Activated CD4-positive, alpha-beta memory T cell treated with anti-CD3 and anti-CD28 coated beads for 36 hours (primary cell): ENCODE measurements around the gene CELF2. TPM values are rescaled to one million over a fixed set of nuclear protein-coding genes. Genes with fewer than 3 reads are reported as not detected.

Experiments
- CTCF ChIA-PET: fragments of 350-600 bp; sonication (Branson Sonifier 250); formaldehyde crosslinking; loops from one replicate; lab custom pipeline; 2021; ENCODE audit warnings: antibody characterized with exemption, inconsistent platforms; lab: Charles Lee
- POLR2A ChIA-PET: fragments of 350-600 bp; sonication (Branson Sonifier 250); formaldehyde crosslinking; loops from one replicate; lab custom pipeline; 2021; ENCODE audit warnings: antibody characterized with exemption; lab: Charles Lee
- DNase-seq: peaks from one replicate; pipeline ENCODE4 v3.0.0-alpha.2; 2020
- H3K27ac Mint-ChIP-seq: one replicate; pipeline ENCODE4 v1.8.0; 2021; ENCODE audit warnings: mixed read lengths
- H3K27me3 Mint-ChIP-seq: one replicate; pipeline ENCODE4 v1.8.0; 2021; ENCODE audit warnings: mixed read lengths
- H3K36me3 Mint-ChIP-seq: one replicate; pipeline ENCODE4 v1.8.0; 2021; ENCODE audit warnings: mixed read lengths
- H3K4me1 Mint-ChIP-seq: one replicate; pipeline ENCODE4 v1.8.0; 2021; ENCODE audit warnings: low read depth, mixed read lengths
- H3K4me3 Mint-ChIP-seq: one replicate; pipeline ENCODE4 v1.8.0; 2021; ENCODE audit warnings: mild to moderate bottlenecking, mixed read lengths
- H3K9me3 Mint-ChIP-seq: one replicate; pipeline ENCODE4 v1.8.0; 2021; ENCODE audit warnings: mixed read lengths
- intact Hi-C: fragments of 100-400 bp; cut with micrococcal nuclease; formaldehyde crosslinking; loops from one replicate; pipeline ENCODE4 v1.15.1; 2023
- total RNA-seq, 2 experiments: library from RNA; stranded (reverse); gene quantifications; one replicate each; pipeline ENCODE4 v1.2.3, GENCODE V29; 2021

Gene CELF2
- total RNA-seq, 2 experiments from 2014 or later, result 109 to 113 TPM

GRCh38 chr10:11245095-11245479, 227.4 kb downstream of the CELF2 start:
- CTCF ChIA-PET, result interaction anchor here (1.1 to 1.5 kb wide), 4 partner anchors 25 to 131 kb away, joined by 3 read pairs; no protein-coding TSS in a partner anchor
- H3K4me3 Mint-ChIP-seq, result no peak overlapping the region
- H3K27me3 Mint-ChIP-seq, result no peaks in the 10 kb centered on the region
- H3K36me3 Mint-ChIP-seq, result peaks cover 28% of the 10 kb centered on the region
- intact Hi-C loops, result no loop called here
- no peak overlapping the region for H3K27ac Mint-ChIP-seq
- no peak for DNase-seq
- H3K4me1 Mint-ChIP-seq, result peaks cover 52% of the 10 kb centered on the region
- no peaks in the 10 kb centered on the region for H3K9me3 Mint-ChIP-seq
- POLR2A ChIA-PET, result interaction anchor here (1.0 to 1.9 kb wide), 4 partner anchors 10 to 73 kb away, joined by 3 to 8 read pairs (median 5); no protein-coding TSS in a partner anchor

GRCh38 chr10:11245510-11245909, 227.8 kb downstream of the CELF2 start:
- Mint-ChIP-seq H3K36me3 (peaks cover 30% of the 10 kb centered on the region), H3K4me3 (no peak overlapping the region), H3K27ac (no peak overlapping the region), H3K4me1 (peaks cover 50% of the 10 kb centered on the region), H3K9me3 (no peaks in the 10 kb centered on the region), H3K27me3 (no peaks in the 10 kb centered on the region)
- DNase-seq, result peak; percentile 37
- intact Hi-C loops, result no loop called here
- ChIA-PET POLR2A (interaction anchor here (1.0 to 1.9 kb wide), 5 partner anchors 10 to 81 kb away, joined by 3 to 8 read pairs (median 4); no protein-coding TSS in a partner anchor), CTCF (interaction anchor here (1.1 to 1.5 kb wide), 3 partner anchors 25 to 46 kb away, joined by 3 read pairs; no protein-coding TSS in a partner anchor)

GRCh38 chr10:11245981-11246590, 228.4 kb downstream of the CELF2 start:
- Mint-ChIP-seq H3K9me3 (no peaks in the 10 kb centered on the region), H3K4me1 (peaks cover 48% of the 10 kb centered on the region), H3K27ac (no peak overlapping the region), H3K36me3 (peaks cover 29% of the 10 kb centered on the region), H3K27me3 (no peaks in the 10 kb centered on the region), H3K4me3 (no peak overlapping the region)
- intact Hi-C loops, result no loop called here
- ChIA-PET CTCF (interaction anchor here (1.1 to 1.5 kb wide), 3 partner anchors 24 to 47 kb away, joined by 3 read pairs; no protein-coding TSS in a partner anchor), POLR2A (interaction anchor here (1.0 to 1.9 kb wide), 4 partner anchors 16 to 81 kb away, joined by 3 to 8 read pairs (median 4); no protein-coding TSS in a partner anchor)
- no peak for DNase-seq

GRCh38 chr10:11246752-11247467, 229.2 kb downstream of the CELF2 start:
- no peak for DNase-seq
- POLR2A ChIA-PET, result no interaction called here
- intact Hi-C loops, result no loop called here
- no peak overlapping the region for H3K27ac Mint-ChIP-seq
- CTCF ChIA-PET, result interaction anchor here (1.3 kb wide), 1 partner anchor 23 kb away, joined by 3 read pairs; no protein-coding TSS in a partner anchor
- no peaks in the 10 kb centered on the region for H3K27me3 Mint-ChIP-seq
- H3K9me3 Mint-ChIP-seq, result no peaks in the 10 kb centered on the region
- no peak overlapping the region for H3K4me3 Mint-ChIP-seq
- peaks cover 33% of the 10 kb centered on the region for H3K36me3 Mint-ChIP-seq
- H3K4me1 Mint-ChIP-seq, result peaks cover 43% of the 10 kb centered on the region

GRCh38 chr10:11249152-11249807, 231.6 kb downstream of the CELF2 start:
- Mint-ChIP-seq H3K4me1 (peaks cover 28% of the 10 kb centered on the region), H3K36me3 (peaks cover 31% of the 10 kb centered on the region), H3K27me3 (no peaks in the 10 kb centered on the region), H3K9me3 (no peaks in the 10 kb centered on the region), H3K27ac (peak overlapping the region; percentile 1), H3K4me3 (no peak overlapping the region)
- DNase-seq, result no peak
- CTCF ChIA-PET, result interaction anchor here (0.8 kb wide), 1 partner anchor 136 kb away, joined by 3 read pairs; no protein-coding TSS in a partner anchor
- POLR2A ChIA-PET, result no interaction called here
- intact Hi-C loops, result no loop called here

GRCh38 chr10:11249808-11250195, 232.1 kb downstream of the CELF2 start:
- Mint-ChIP-seq H3K4me1 (peaks cover 31% of the 10 kb centered on the region), H3K9me3 (no peaks in the 10 kb centered on the region), H3K36me3 (peaks cover 32% of the 10 kb centered on the region), H3K4me3 (no peak overlapping the region), H3K27ac (no peak overlapping the region), H3K27me3 (no peaks in the 10 kb centered on the region)
- POLR2A ChIA-PET, result no interaction called here
- DNase-seq, result no peak
- CTCF ChIA-PET, result interaction anchor here (0.8 kb wide), 1 partner anchor 136 kb away, joined by 3 read pairs; no protein-coding TSS in a partner anchor
- intact Hi-C loops, result no loop called here

GRCh38 chr10:11250304-11250703, 232.6 kb downstream of the CELF2 start:
- ChIA-PET CTCF (interaction anchor here (0.8 kb wide), 1 partner anchor 137 kb away, joined by 3 read pairs; no protein-coding TSS in a partner anchor), POLR2A (no interaction called here)
- no peak for DNase-seq
- peak overlapping the region; percentile 34 for H3K27ac Mint-ChIP-seq
- H3K27me3 Mint-ChIP-seq, result no peaks in the 10 kb centered on the region
- H3K9me3 Mint-ChIP-seq, result no peaks in the 10 kb centered on the region
- peaks cover 36% of the 10 kb centered on the region for H3K4me1 Mint-ChIP-seq
- intact Hi-C loops, result no loop called here
- peaks cover 37% of the 10 kb centered on the region for H3K36me3 Mint-ChIP-seq
- no peak overlapping the region for H3K4me3 Mint-ChIP-seq

- Mint-ChIP-seq H3K9me3 (no peaks in the 10 kb centered on the region), H3K36me3 (peaks cover 52% of the 10 kb centered on the region), H3K27ac (peak overlapping the region; percentile 34), H3K4me3 (no peak overlapping the region), H3K27me3 (no peaks in the 10 kb centered on the region), H3K4me1 (peaks cover 59% of the 10 kb centered on the region)
- intact Hi-C loops, result no loop called here
- ChIA-PET POLR2A (no interaction called here), CTCF (interaction anchor here (1.6 kb wide), 1 partner anchor 19 kb away, joined by 4 read pairs; no protein-coding TSS in a partner anchor)
- no peak for DNase-seq
Observed at GRCh38 chr10:11252887-11253286, 235.2 kb downstream of the CELF2 start.

- intact Hi-C loops, result no loop called here
- Mint-ChIP-seq H3K4me1 (peaks cover 62% of the 10 kb centered on the region), H3K27me3 (no peaks in the 10 kb centered on the region), H3K4me3 (no peak overlapping the region), H3K36me3 (peaks cover 57% of the 10 kb centered on the region), H3K9me3 (no peaks in the 10 kb centered on the region), H3K27ac (peak overlapping the region; percentile 34)
- DNase-seq, result no peak
- POLR2A ChIA-PET, result interaction anchor here (0.6 kb wide), 1 partner anchor 21 kb away, joined by 3 read pairs; no protein-coding TSS in a partner anchor
- CTCF ChIA-PET, result interaction anchor here (1.6 kb wide), 1 partner anchor 19 kb away, joined by 4 read pairs; no protein-coding TSS in a partner anchor
Observed at GRCh38 chr10:11253385-11254002, 235.8 kb downstream of the CELF2 start.

- no peak for DNase-seq
- CTCF ChIA-PET, result interaction anchor here (0.9 to 1.4 kb wide), 2 partner anchors 15 to 19 kb away, joined by 3 read pairs; no protein-coding TSS in a partner anchor
- no peak overlapping the region for H3K4me3 Mint-ChIP-seq
- H3K4me1 Mint-ChIP-seq, result peaks cover 72% of the 10 kb centered on the region
- H3K27me3 Mint-ChIP-seq, result no peaks in the 10 kb centered on the region
- intact Hi-C loops, result no loop called here
- POLR2A ChIA-PET, result interaction anchor here (0.6 kb wide), 1 partner anchor 389 kb away, joined by 3 read pairs; no protein-coding TSS in a partner anchor
- no peaks in the 10 kb centered on the region for H3K9me3 Mint-ChIP-seq
- peaks cover 64% of the 10 kb centered on the region for H3K36me3 Mint-ChIP-seq
- H3K27ac Mint-ChIP-seq, result peak overlapping the region; percentile 76
Observed at GRCh38 chr10:11255156-11255555, 237.5 kb downstream of the CELF2 start.

GRCh38 chr10:11255796-11256444, 238.2 kb downstream of the CELF2 start:
- CTCF ChIA-PET, result interaction anchor here (1.1 kb wide), 1 partner anchor 17 kb away, joined by 3 read pairs; no protein-coding TSS in a partner anchor
- no peak for DNase-seq
- H3K36me3 Mint-ChIP-seq, result peaks cover 65% of the 10 kb centered on the region
- no peaks in the 10 kb centered on the region for H3K9me3 Mint-ChIP-seq
- intact Hi-C loops, result no loop called here
- no peaks in the 10 kb centered on the region for H3K27me3 Mint-ChIP-seq
- POLR2A ChIA-PET, result no interaction called here
- peak overlapping the region; percentile 76 for H3K27ac Mint-ChIP-seq
- H3K4me3 Mint-ChIP-seq, result no peak overlapping the region
- peaks cover 69% of the 10 kb centered on the region for H3K4me1 Mint-ChIP-seq
